Mesodermal cell (in vitro differentiated cells): ENCODE results near the gene CLEC16A.

Experiments used
- H3K27ac ChIP-seq: 2 replicates; pipeline ENCODE4 v1.7.0; 2013; ENCODE audit warnings: mild to moderate bottlenecking, low read depth, low read length, moderate library complexity; ENCODE audit not compliant: severe bottlenecking
- H3K36me3 ChIP-seq: 2 replicates; pipeline ENCODE4 v1.7.1; 2013; ENCODE audit warnings: mild to moderate bottlenecking, low read length, moderate library complexity; ENCODE audit not compliant: control insufficient read depth, insufficient read depth
- H3K4me1 ChIP-seq: one replicate; pipeline ENCODE4 v1.7.1; 2013; ENCODE audit warnings: mild to moderate bottlenecking, low read length; ENCODE audit not compliant: insufficient read depth, control insufficient read depth, poor library complexity, severe bottlenecking
- H3K4me3 ChIP-seq: 2 replicates; pipeline ENCODE4 v1.7.0; 2013; ENCODE audit warnings: low read length, control low read depth, mild to moderate bottlenecking; ENCODE audit not compliant: insufficient read depth, poor library complexity, severe bottlenecking; ENCODE audit errors: extremely low read depth
- H3K9me3 ChIP-seq: 2 replicates; pipeline ENCODE4 v1.7.1; 2013; ENCODE audit warnings: mild to moderate bottlenecking, low read length, moderate library complexity; ENCODE audit not compliant: control insufficient read depth
- WGBS, 2 experiments: methylation state at CpG; one replicate each; pipeline ENCODE4 v1.1.5; 2013; ENCODE audit warnings: missing lambda C conversion rate in 2 of 2; ENCODE audit not compliant: insufficient coverage in 2 of 2; 5-methylcytosine and 5-hydroxymethylcytosine counted together

CLEC16A gene

DNA sequence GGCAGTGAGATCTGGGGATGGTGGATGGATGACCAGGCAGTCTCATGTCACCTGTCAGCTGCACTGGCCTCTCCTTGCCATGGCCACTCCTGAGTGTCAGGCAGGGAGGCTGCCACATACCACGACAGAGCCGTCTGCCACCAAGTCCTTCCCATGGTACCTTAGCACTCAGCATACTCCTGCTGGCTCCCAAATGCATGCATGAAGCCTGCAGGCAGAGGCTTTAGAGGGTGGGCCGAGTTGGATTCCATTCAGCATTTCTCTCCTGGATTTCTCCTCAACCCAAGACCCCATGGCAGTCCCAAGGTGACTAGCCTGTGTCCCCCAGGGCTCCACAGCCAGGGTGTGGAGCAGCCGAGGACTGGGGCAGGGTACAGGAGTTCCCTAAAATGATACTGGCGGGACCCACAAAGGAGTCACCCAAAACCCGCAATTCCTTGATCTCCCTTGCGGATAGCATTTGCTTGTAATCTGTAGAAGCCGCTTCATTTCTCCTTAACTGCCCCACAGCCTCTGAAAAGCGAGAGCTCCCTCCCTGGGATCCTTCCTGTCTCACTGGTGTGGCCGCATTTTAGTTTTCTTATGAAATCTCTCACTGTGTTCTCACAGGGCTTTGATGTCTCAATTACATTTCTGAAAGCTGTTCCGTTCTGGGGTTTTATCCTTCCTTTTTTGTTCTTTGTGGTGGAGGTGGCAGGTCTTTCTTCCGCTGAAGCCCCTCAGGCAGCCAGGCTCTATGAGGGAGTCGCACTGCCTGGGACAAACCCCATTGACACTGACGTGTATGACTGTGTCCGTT lies 170.2 kb downstream of the CLEC16A start:
- Histone ChIP-seq H3K9me3 (peaks cover 9% of the 10 kb centered on the region), H3K4me3 (no peak overlapping the region), H3K27ac (no peak overlapping the region), H3K4me1 (peaks cover 15% of the 10 kb centered on the region), H3K36me3 (no peaks in the 10 kb centered on the region)
- 79 to 85% methylated on average over 10 to 13 of the region's 15 CpGs for WGBS, 2 experiments

DNA sequence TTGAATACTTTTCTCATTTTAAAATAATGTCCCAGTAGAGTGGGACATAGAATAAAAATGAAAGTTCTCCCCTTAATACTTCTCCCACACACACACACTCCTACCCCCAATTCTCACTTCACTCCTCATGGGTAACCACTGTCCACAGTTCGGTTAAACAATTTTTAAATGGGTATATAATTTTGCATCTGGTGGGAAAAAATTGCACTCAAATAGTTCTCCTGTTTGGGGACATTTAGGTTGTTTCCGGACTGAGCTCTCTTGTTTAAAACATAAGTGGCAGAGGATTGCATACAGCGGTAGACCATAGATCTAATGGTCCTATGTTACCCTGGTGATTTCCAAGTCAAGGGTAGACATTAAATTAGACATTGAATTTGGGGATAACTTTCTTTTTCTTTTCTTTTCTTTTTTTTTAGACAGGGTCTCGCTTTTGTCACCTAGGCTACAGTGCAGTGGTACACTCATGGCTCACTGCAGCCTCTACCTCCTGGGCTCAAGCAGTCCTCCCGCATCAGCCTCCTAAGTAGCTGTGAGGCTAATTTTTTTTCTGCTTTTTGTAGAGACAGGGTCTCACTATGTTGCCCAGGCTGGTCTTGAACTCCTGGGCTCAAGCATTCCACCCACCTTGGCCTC lies 173.3 kb downstream of the CLEC16A start:
- H3K27ac ChIP-seq: no peak overlapping the region
- H3K36me3 ChIP-seq: peaks cover 9% of the 10 kb centered on the region
- WGBS, 2 experiments: 90 to 94% methylated on average over 2 to 3 of the region's 5 CpGs
- H3K4me3 ChIP-seq: no peak overlapping the region
- peaks cover 10% of the 10 kb centered on the region for H3K4me1 ChIP-seq
- H3K9me3 ChIP-seq: no peaks in the 10 kb centered on the region

DNA sequence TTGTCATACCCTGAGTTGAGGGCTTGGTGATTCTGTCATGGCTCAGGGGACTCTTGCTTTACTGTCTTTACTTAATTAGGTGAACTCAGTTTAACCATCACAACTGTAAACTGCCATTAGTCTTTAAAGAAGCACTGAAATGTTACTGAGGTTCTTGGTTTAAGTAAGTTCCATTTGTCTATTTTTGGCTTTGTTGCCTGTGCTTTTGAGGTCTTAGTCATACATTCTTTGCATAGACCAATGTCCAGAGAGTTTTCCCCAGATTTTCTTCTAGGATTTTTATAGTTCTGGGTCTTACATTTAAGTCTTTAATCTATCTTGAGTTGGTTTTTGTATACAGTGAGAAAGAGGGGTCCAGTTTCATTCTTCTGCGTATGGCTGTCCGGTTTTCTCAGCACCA lies 174.1 kb downstream of the CLEC16A start:
- H3K4me3 ChIP-seq: no peak overlapping the region
- H3K36me3 ChIP-seq: peaks cover 13% of the 10 kb centered on the region
- 42 to 50% methylated on average over 2 of the region's 2 CpGs for WGBS, 2 experiments
- H3K4me1 ChIP-seq: peaks cover 10% of the 10 kb centered on the region
- H3K27ac ChIP-seq: no peak overlapping the region
- no peaks in the 10 kb centered on the region for H3K9me3 ChIP-seq

DNA sequence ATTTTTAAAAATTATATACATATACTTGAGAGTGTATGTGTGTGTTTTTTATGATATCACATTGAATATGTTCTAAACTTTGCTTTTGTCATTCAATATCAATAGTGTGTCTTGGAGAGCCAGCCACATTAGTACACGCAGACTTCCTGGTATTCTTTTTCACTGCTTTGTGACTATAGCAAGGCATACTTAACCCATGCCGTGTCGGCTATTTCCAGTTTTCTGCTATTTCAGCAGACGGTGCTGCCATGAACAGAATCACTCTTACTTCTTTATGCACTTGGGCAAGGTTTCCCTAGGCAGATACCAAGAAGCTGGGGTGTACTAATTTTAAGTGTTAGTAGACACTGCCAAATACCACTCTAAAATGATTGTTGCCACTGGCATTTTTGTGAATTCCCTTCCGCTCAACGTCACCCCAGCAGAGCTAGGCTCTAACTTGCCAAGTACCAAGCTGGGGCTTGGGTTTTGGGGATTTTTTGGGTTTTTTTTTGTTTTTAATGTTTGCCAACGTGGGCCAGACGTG lies 176.8 kb downstream of the CLEC16A start:
- 95 to 96% methylated on average over 3 to 8 of the region's 8 CpGs for WGBS, 2 experiments
- H3K4me1 ChIP-seq: peaks cover 6% of the 10 kb centered on the region
- H3K36me3 ChIP-seq: peaks cover 39% of the 10 kb centered on the region
- no peaks in the 10 kb centered on the region for H3K9me3 ChIP-seq
- no peak overlapping the region for H3K27ac ChIP-seq
- H3K4me3 ChIP-seq: no peak overlapping the region

DNA sequence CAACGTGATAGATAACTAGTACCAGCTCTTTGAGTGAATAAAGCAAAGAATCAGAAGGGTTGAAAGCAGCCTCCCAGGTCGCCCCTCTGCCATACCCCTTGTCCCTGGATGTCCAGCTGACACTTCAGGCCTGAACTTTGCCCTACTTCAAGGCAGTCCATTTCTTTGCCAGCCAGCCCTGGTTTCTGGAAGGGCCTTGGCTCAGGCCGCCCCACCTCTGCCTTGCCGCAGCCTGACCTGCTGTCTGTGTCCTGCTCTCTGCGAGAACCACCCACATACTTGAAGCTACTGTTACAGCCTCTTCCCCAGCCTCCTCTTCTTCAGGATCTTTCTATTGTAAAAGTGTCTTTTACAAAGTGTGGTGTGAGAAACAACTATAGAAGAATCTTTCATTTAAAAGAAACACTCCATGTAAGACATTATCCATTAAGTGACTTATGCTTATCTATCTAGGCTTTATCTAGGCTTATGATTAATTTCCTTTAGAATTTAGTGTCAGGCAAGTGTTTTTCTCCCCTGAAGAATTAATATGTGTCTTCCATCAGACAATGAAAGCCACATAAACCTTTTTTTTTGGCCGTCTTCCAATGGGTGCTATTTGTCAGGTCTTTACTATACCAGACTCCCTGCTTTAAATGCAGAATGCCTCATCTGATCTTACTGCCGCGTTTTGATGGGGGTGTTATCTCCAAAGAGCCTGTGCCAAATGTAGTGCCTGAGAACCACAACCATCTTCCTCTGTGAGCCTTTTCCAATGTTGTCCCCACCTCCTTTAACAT lies 177.7 kb downstream of the CLEC16A start:
- Histone ChIP-seq H3K4me1 (peaks cover 8% of the 10 kb centered on the region), H3K27ac (no peak overlapping the region), H3K4me3 (no peak overlapping the region), H3K36me3 (peaks cover 47% of the 10 kb centered on the region), H3K9me3 (no peaks in the 10 kb centered on the region)
- 89 to 100% methylated on average over 5 of the region's 8 CpGs for WGBS, 2 experiments

DNA sequence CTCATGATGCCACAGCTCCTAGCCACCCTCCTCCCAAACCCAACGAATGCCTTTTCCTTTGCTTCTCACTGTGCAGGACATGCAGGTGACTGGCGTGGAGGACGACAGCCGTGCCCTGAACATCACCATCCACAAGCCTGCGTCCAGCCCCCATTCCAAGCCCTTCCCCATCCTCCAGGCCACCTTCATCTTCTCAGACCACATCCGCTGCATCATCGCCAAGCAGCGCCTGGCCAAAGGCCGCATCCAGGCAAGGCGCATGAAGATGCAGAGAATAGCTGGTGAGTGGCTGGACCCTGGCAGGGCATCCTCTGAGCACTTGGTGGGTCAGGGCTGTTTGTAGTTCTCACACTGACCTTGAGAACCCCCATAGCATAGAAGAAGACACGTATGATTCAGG lies 179.3 kb downstream of the CLEC16A start:
- H3K36me3 ChIP-seq: peaks cover 49% of the 10 kb centered on the region
- WGBS, 2 experiments: 94 to 98% methylated on average over 5 to 9 of the region's 11 CpGs
- H3K4me1 ChIP-seq: peaks cover 7% of the 10 kb centered on the region
- no peak overlapping the region for H3K4me3 ChIP-seq
- no peaks in the 10 kb centered on the region for H3K9me3 ChIP-seq
- H3K27ac ChIP-seq: no peak overlapping the region

DNA sequence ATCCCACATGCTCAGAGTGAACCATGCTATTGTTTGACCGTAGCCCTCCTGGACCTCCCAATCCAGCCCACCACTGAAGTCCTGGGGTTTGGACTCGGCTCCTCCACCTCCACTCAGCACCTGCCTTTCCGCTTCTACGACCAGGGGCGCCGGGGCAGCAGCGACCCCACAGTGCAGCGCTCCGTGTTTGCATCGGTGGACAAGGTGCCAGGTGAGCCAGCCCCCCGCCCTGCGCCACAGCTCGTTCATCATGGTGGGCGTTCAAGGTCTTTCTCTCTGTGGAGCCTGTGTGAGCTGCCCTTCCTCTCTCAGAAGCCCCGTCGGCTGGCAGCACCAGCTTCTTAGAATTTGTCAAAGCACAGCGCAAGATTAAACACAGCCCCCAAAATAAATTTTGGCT lies 181.6 kb downstream of the CLEC16A start:
- Histone ChIP-seq H3K9me3 (no peaks in the 10 kb centered on the region), H3K36me3 (peaks cover 54% of the 10 kb centered on the region), H3K4me3 (no peak overlapping the region), H3K4me1 (peaks cover 8% of the 10 kb centered on the region), H3K27ac (no peak overlapping the region)
- 95 to 99% methylated on average over 12 to 13 of the region's 17 CpGs for whole genome bisulfite sequencing, 2 experiments

DNA sequence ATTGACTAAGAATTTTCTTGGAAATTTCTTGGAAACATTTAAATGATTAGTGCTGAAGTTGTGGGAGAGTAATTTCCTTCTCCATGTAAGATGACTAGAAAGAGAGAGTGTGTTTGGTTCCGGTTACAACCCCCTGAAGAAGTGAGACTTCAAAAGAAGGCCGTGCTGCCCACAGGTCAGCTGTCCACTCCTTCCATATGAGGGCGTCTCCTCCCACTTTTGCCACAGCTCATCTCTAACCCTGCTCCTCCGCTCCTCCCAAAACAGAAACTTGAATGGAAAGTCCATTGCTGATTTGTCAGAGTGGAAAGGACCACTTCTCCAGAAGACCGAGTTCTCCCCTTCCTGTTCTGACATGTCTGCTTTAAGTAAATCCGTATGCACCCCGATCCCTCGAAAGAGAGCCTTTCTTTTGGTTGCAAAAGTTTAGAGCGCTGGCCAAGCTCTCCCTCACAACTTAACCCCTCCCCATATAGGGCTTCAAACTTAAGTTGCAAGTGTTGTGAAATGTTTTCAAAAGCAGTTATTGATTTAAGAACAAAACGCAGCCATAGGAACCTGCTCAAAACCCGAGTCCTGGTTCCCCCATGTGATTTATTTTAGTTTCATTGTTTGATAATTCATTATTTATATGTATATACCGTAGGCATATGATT lies 182.2 kb downstream of the CLEC16A start:
- H3K9me3 ChIP-seq: no peaks in the 10 kb centered on the region
- WGBS, 2 experiments: 91 to 94% methylated on average over 3 to 7 of the region's 12 CpGs
- H3K36me3 ChIP-seq: peaks cover 50% of the 10 kb centered on the region
- H3K27ac ChIP-seq: no peak overlapping the region
- no peak overlapping the region for H3K4me3 ChIP-seq
- H3K4me1 ChIP-seq: peaks cover 8% of the 10 kb centered on the region

DNA sequence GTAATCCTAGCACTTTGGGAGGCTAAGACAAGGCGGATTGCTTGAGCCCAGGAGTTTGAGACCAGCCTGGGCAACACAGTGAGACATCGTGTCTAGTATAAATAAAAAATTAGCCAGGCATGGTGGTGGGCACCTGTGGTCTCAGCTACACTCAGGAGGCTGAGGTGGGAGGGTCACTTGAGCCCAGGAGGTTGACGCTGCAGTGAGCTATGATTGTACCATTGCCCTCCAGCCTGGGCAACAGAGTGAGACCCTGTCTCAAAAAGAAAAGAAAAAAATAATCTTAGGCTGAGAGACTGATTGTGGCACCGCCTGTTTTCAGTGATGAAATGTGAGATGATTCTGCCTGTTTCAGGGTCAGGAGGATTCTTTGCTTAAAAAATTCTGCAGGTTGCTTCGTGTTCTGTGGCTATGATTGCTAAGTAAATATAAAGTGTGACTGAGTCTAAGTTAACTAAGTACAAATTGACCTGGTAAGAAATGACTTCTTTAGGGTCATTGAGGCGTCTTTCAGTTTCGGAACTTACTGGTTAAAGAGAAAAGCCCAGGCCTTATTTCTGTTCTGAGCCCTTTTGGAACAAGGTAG lies 183.3 kb downstream of the CLEC16A start:
- Histone ChIP-seq H3K36me3 (peaks cover 45% of the 10 kb centered on the region), H3K4me3 (no peak overlapping the region), H3K9me3 (no peaks in the 10 kb centered on the region), H3K27ac (no peak overlapping the region), H3K4me1 (peaks cover 13% of the 10 kb centered on the region)
- 92 to 95% methylated on average over 7 of the region's 7 CpGs for WGBS, 2 experiments
